ENCODE measurements around the gene CUL9.
A peak's percentile ranks its signal among the peaks of the same experiment; 100 is the strongest.
"Not testable (repeated sequence)": the region's sequence is repeated elsewhere in the genome, so short reads cannot be mapped to it uniquely, and the experiment has no call there.

CUL9 gene

DNA sequence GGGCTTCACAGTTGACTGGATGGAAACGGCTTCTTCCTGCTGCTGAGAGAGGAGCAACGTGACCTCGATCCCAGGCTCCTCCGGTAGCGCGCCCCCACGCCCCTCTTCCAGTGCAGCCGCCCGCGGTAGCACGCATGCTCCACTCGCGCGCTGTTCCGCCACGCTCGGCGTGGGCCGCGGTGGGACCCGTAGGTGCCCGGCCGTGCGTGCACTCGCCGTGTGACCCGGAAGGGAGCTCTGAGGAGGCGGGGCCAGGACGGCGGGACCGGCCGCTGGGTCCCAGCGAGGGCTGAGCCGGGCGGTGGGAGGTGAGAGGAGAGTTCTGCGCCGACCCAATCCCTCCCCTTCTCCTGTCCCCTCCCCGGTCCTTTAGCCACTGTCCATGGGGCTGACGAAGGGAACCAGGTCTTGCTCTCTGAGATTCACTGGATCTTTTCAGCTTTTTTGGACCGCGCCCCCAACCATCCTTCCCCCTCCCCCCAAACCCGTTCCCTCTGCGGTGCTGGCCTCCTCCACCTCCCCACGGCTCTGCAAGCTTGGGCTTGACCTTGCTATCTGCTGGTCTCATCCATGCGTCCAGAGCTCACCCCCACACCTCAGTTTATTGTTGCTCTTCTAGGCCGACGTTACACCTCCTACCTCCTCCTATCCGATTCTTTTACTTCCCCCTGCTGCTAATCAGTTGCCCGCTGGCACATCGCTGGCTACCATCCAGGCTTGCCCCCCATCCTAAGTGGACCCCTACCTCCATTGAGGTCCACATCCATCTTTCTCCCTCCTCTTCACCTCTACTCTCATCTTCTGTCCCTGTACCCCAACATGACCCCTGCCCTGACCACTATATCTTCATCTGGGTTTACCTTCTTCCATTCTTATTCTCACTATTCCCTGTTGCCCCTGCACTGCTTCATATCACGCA, at the start of gene CUL9:
Gene CUL9 (plus strand): TSS at position 255 of the 919 bp plus-strand sequence. CDS start 2,115 bp downstream, outside the sequence.
- peak; percentile 89 for DNase-seq

DNA sequence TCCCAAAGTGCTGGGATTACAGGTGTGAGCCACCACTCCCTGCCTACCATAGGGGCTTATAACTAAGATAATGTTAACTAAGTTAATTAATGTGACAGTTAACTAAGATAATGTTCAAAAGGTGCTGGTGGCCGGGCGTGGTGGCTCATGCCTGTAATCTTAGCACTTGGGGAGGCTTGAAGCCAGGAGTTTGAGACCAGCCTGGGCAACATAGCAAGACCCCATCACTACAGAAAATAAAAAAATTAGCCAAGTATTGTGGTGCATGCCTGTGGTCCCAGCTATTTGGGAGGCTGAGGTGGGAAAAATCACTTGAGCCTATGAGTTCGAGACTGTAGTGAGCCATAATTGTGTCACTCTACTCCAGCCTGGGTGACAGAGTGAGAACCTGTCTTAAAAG, 43.7 kb upstream of the CUL9 start:
- DNase-seq, result no peak

DNA sequence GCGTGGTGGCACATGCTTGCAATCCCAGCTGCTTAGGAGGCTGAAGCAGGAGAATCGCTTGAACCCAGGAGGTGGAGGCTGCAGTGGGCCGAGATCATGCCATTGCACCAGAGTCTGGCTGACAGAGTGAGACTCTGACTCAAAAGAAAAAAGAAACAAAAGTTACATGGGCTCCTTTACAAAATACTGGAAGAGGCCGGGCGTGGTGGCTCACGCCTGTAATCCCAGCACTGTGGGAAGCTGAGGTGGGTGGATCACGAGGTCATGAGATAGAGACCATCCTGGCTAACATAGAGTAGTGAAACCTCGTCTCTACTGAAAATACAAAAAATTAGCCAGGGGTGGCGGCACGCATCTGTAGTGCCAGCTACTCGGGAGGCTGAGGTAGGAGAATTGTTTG, 42.0 kb upstream of the CUL9 start:
- not testable (repeated sequence) for DNase-seq

DNA sequence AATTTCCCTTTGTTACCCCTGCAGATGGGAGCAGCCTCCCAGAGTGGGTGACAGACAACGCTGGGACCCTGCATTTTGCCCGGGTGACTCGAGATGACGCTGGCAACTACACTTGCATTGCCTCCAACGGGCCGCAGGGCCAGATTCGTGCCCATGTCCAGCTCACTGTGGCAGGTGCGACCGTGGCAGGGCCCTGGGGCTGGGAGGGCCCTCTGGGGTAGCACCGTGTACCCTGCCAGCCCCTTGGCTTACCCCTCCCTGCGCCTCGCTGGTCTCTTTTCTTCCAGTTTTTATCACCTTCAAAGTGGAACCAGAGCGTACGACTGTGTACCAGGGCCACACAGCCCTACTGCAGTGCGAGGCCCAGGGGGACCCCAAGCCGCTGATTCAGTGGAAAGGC, 40.4 kb upstream of the CUL9 start:
- DNase-seq, result no peak

DNA sequence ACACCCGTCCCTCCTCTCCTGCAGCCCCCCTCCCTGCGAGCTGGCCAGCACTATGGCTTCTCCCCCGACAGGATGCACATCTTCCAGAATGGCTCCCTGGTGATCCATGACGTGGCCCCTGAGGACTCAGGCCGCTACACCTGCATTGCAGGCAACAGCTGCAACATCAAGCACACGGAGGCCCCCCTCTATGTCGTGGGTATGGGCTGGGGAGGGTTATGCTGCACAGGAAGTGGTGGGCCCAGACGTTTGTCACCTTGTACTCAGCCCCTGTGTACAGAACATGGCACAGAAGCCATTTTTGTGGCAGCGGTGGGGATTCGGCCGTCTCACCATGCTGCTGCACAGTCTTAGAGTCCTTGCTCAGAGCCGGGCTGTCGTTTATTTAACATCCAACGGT, 39.9 kb upstream of the CUL9 start:
- no peak for DNase-seq

DNA sequence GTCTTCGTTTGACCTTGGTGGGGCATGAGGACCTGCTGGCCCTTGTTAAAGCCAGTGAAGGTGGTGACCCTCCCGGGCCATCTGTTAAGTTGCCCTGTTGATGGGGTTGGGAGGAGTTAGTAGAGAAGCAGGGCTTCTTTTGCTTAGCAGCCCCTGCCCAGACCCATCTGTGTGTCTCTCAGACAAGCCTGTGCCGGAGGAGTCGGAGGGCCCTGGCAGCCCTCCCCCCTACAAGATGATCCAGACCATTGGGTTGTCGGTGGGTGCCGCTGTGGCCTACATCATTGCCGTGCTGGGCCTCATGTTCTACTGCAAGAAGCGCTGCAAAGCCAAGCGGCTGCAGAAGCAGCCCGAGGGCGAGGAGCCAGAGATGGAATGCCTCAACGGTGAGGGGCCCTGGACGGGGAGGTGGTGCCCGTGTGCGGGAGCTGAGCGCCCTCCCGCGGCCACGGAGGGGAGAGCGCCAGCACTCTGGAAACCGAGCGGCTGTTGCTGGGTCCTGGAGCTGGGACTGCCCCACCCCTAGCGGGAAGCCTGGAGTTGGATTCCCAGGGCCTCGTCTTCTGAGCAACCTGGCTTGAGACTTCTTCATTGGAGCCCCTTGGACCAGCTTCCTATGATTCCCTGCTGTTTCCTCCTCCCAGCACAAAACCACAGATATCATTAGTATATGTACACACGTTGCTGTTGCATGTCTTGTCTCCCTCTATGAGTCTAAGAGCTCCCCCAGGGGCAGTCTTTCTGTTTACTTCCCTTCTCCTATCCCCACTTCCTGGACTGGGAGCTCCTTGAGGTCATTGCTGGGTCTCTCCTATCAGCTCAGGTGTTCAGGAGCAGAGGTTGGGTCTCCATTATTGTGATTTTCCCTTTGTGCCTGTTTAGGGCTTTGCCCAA, 38.5 kb upstream of the CUL9 start:
- peak; percentile 81 for DNase-seq

DNA sequence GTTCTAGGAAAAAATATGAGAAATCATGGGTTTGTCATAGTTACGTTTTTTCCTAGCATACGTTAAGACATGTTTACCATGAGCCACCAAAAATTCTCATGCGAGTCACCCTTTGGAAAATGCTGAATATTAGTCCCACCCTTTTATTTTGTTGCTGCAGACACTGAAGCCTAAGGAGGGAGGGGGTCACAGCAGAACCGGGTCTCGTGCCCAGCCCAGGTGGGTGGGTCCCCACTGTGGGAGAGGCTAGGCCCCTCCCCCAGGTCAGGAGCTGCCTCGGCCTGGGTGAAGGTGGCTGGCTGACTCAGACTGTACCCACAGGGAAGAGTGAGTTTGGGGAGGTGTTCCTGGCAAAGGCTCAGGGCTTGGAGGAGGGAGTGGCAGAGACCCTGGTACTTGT, 37.1 kb upstream of the CUL9 start:
- no peak for DNase-seq

DNA sequence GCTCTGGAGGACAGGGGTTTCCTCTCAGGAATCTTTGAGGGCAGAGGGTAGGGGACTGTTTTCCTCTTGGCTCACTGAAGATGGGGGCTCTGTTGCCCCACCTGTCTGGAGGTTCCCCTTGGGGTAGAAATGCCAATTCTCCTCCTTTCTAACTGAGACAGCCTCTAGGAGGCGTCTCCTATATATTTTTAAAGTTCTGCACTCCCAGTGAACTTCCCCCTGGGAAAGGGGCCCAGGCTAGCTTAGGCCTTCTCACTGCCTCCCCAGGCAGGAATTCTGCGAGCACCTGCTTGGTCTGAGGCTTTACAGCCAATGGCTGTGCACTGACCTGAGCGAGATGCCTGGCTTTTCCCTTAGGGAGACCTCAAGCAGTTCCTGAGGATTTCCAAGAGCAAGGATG, 35.7 kb upstream of the CUL9 start:
- DNase-seq, result no peak

DNA sequence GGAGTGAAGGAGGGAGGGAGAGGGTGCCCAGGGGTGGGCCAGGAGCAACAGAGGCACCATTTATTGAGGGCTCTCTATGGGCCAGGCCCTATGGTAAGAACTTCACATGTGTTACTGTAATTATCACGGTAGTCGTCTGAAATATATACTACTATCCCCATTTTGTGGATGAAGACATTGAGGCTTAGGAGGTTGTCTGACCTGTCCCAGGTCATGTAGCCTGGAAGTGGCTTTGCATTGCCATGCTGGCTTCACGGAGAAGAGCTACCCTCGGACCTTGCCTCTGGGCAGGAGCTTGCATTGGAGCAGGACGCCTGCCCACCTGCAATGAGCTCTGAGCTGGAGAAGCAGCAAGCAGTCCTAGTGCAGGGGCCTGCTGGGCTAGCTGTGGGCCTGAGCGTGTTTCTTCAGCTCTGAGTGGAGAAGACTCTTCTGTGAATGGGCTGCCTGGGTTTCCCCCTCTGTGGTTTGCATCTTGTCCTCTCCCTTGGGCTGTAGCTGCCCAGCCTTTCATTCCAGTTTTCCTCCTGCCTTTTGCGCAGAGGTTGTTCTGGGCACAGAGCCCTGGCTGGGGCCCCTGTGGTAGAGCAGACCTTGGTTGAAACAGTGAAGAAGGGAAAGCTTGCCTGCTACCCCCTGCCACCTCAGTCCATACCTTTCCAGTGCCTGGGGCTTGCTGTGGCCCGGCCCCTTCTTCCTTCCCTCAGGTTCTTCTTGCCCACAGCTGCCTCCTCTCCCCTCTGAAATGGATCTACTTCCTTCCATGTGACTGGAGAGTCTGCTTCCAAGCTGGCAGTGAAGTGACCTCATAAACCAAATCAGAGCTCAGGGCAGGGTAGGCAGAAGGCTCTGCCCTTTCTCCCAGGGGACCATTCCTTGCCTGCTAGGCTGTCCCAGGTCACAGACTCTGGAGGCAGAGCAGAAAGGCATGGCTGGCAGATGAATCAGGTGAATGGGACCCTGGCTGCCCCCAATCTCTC, 35.0 kb upstream of the CUL9 start:
- DNase-seq, result no peak

DNA sequence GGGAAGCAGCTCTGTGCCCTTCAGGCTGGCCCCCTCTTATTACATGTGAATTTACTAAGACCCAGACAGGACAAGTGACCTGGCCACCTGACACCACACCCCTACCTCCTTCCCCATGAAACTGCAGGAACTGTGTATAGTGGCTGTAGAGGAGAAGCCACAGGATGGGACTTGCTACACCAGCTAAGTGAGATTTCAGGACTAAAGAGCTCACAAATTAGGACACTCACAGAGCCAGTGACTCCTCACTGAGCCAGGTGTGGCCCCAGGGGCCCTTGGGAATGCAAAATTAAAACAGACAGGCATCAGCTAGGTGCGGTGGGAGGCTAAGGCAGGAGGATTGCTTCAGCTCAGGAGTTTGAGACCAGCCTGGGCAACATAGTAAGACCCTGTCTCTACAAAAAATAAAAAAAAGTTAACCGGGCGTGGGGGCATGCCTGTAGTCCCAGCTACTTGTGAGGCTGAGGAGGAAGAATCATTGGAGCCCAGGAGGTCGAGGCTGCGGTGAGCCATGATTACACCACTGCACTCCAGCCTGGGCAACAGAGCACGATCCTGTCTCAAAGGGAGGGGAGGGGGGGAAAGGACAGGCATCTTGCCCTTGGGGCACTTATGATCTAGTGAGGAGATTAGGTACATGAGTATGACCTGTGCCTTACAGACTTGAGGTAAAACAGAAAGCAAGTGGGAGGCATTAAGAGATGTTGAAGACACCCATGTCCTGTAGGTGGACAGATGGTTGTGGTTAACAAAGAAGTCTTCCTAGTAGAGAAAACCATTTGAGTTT, 34.1 kb upstream of the CUL9 start:
- DNase-seq, result no peak

DNA sequence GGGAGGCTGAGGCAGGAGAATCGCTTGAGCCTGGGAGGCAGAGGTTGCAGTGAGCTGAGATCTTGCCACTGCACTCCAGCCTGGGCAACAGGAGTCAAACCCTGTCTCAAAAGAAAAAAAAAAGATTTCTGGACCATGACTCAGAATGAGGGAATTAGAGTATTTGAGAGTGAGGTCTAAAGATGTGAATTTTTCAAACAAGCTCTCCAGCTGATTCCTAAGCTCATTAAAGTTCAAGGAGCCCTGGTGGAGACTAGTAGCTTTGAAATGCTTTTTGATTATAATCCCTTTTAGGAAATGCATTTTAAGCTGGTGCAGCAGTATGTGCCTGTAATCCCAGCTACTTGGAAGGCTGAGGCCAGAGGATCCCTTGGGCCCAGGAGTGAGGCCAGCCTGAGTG, 32.7 kb upstream of the CUL9 start:
- no peak for DNase-seq

DNA sequence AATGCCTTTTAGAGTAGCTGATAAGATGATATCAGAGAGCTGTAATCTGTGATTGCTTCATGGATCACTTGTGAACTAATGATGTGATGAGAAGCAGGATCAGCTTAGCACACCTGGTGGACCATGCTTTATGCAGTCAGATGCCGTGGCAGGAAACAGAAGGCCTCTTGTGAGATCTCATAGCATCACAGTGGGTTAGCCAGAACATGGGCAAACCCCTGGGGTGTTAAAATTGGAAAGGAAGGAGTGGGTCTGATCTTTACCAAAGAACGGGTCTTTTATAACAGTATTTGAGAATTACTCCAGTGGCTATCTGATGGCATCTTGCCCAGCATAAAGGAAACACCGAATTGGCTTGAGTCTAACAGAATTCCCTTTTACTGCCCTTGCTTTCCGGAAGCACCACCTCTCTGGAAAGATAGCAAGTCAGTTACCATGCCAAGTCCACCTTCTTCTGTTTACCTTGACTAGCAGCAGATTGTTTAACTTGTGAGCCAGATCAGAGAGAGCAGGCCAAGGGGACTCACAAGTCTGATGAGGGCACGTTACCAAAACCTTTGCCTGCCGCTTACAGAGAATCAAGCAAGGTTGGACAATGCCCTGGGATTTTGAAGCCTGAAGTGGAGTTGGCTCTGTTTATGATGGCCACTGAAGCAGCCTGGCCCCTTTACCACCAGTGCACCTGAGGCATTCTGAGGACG, 31.8 kb upstream of the CUL9 start:
- DNase-seq, result no peak

DNA sequence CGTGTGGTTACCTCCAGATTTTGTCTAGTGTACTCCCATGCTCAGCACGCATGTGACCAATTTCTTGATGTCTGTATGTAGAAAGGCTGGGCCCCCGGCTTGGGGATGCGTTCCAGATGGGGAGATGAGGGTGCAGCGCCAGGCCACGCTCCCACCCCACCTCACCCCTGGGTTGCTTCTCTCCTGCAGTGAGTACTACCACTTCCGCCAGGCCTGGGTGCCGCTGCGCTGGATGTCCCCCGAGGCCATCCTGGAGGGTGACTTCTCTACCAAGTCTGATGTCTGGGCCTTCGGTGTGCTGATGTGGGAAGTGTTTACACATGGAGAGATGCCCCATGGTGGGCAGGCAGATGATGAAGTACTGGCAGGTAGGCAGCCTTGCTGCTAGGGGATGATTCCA, 22.4 kb upstream of the CUL9 start:
- no peak for DNase-seq

DNA sequence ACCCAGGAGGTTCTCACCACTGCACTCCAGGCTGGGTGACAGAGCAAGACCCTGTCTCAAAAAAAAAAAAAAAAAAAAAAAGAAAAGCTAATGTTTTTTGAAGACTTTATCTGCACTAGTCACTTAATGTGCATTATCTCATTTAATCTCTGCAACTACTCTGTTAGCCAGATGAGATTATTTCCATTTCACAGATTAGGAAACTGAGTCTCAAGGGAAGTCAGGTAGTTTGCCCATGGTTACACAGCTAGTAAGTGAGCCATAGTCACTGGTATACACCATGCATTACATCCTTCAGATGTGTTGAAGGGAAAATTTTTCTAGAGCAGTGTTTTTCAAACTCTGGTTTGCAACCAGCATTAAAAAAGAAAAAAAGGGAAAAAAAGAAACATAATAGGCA, 18.1 kb upstream of the CUL9 start:
- no peak for DNase-seq

DNA sequence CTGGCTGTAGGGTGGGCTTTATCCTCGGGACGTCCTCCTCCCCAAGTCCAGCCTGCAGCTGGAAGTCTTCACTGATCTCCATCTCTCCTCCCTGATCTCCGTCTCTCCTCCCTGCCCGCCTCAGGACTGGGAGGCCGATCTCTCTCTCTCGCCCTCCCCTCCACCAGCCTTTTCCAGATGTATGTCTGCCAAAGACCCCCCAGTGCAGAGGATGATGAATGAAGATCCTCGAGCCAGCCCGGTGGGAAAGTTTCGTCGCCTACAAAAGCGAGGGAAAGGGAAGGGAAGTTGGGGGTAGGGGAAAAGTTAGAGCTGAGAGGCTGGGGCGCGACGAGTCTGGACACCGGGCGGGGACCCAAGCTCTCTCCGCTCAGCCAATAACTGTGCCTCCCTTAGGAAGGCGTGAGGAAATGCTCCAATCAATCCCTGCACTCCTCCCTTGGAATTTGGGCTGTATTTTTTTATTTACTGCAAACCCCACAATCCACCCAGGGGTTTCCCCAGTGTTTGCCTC, 11.5 kb upstream of the CUL9 start:
- DNase-seq, result no peak

DNA sequence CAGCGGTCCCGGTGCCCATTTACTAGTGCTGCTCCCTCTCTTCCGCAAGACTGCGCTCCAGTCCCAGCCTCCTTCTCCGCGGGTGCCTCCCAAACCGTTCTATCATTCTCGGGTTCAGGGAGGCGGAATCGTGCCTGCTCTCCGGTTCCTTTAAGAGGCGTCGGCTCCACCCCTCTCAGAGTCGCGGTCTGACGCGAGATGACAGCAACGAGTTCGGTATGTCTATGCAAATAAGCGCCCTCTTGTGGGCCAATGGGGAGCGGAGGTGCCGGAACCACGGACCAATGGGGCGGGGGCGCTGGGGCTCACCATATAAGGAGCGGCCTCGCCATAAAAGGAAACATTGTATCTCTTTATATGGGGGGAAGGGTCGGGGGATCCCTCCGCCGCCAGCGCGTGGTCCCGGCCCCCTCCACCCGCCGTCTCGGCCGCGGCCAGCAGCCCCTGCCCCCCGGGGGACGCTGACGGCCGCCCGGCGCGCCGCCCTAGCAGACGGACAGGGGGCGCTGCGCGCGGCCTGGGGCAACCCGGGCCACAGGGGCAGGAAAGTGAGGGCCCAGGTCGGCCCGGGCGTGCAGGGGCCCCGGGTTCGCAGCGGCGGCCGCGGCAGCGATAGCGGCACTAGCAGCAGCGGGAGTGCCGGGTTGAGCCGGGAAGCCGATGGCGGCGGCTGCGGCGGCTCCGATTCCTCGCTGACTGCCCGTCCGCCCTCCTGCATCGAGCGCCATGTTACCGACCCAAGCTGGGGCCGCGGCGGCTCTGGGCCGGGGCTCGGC, 10.9 kb upstream of the CUL9 start, which contains the start of gene SRF:
Gene SRF (plus strand): TSS at position 339 of the 776 bp plus-strand sequence. CDS start 388 bp downstream, at position 727.
- peak; percentile 98 for DNase-seq

DNA sequence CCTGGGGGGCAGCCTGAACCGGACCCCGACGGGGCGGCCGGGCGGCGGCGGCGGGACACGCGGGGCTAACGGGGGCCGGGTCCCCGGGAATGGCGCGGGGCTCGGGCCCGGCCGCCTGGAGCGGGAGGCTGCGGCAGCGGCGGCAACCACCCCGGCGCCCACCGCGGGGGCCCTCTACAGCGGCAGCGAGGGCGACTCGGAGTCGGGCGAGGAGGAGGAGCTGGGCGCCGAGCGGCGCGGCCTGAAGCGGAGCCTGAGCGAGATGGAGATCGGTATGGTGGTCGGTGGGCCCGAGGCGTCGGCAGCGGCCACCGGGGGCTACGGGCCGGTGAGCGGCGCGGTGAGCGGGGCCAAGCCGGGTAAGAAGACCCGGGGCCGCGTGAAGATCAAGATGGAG, 10.3 kb upstream of the CUL9 start:
- no peak for DNase-seq

DNA sequence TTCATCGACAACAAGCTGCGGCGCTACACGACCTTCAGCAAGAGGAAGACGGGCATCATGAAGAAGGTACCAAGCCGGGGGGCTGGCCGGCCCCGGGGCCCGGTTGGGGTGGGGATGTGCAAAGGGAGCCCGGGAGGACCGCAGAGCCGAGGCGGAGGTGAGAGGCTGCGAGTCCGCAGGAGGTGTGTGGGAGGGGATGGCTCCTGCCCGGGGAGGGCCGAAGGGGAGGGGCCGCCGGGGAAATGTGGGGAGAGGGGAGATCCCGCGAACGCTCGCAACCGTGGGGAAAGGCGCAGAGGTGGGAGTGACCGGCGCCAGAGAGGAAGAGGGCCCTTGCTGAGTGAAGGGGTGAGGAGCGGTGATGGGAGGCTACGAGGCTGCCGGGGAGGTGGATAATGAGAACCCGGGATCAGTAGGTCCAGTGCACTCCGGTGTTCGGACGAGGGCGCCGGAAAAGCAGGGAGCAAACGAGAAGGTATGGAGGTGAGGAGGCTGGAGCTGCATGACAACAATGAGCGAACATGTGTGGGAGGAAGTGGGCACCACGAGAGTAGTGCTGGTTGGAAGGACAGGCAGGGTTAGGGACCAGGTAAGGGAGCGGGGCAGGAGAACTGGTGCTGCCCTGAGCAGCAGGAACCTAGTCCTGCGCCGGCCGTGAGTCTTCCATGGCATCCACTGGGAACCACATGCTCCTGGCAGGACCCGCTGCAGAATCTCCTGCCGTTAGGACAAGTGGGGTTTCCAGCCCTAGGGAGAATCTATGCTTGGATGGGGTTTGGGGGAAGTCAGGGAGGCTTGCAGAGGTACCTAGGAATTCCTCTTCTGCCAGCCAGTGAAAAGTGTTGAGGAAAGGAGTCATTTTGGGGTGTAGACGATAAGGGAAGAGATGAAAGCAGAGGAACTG, 9.6 kb upstream of the CUL9 start:
- peak; percentile 25 for DNase-seq

Measured in midbrain (tissue), 1 donor.